ENCODE measurements around the gene BRI3BP.

DNA sequence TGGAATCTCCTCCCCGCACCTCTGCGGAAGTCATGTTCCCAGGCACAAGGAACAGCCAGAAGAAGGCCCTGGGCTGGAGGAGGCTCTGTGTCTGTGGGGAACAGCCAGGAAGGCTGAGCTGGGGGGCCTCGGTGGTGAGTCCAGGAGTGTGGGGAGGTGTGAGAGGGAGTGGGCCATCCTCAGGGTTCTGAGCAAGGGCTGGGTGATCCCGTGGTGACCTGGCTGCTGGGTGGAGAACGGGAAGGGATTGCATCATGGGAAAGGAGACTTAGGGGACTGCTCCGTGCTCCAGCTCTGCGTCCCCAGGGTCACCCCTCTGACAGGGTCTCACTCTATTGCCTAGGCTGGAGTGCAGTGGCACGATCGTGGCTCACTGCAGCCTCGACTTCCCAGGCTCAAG lies 85.6 kb downstream of the BRI3BP start:
- TF ChIP-seq, protein P1, sequence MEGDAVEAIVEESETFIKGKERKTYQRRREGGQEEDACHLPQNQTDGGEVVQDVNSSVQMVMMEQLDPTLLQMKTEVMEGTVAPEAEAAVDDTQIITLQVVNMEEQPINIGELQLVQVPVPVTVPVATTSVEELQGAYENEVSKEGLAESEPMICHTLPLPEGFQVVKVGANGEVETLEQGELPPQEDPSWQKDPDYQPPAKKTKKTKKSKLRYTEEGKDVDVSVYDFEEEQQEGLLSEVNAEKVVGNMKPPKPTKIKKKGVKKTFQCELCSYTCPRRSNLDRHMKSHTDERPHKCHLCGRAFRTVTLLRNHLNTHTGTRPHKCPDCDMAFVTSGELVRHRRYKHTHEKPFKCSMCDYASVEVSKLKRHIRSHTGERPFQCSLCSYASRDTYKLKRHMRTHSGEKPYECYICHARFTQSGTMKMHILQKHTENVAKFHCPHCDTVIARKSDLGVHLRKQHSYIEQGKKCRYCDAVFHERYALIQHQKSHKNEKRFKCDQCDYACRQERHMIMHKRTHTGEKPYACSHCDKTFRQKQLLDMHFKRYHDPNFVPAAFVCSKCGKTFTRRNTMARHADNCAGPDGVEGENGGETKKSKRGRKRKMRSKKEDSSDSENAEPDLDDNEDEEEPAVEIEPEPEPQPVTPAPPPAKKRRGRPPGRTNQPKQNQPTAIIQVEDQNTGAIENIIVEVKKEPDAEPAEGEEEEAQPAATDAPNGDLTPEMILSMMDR (conservative IDR thresholded peaks at IDR 0.05): no peak
- TF ChIP-seq ZFX (IDR thresholded peaks at IDR 0.05): no peak
